PC-3 (cell line): ENCODE measurements around the gene EPM2A. TPM values are rescaled to one million over a fixed set of nuclear protein-coding genes. Genes with fewer than 3 reads are reported as not detected.
"Not testable (repeated sequence)": the region's sequence is repeated elsewhere in the genome, so short reads cannot be mapped to it uniquely, and the experiment has no call there.

Experiments
- ATAC-seq: fragments of 200-7000 bp; cut with Tn5 transposase; 2 replicates; pipeline ENCODE4 v1.9.1; 2020; ENCODE audit warnings: mild to moderate bottlenecking, moderate library complexity
- BruUV-seq: library from RNA; stranded (reverse); fragments of 400-500 nt; replicated peaks from 2 replicates; lab custom pipeline; 2021; lab: Mats Ljungman, UMichigan
- CTCF ChIA-PET: fragments of 300-600 bp; sonication (Branson Sonifier 250); formaldehyde crosslinking; loops from one replicate; lab custom pipeline; 2022; ENCODE audit warnings: antibody characterized with exemption; lab: Charles Lee
- POLR2A ChIA-PET: fragments of 300-600 bp; sonication (Branson Sonifier 250); formaldehyde crosslinking; loops from one replicate; lab custom pipeline; 2022; ENCODE audit warnings: antibody characterized with exemption; ENCODE audit not compliant: unreplicated experiment; lab: Charles Lee
- DNase-seq: peaks from one replicate; pipeline ENCODE4 v3.0.0-alpha.2; 2015
- H2AFZ ChIP-seq: fragments of 300-600 bp; sonication (generic); 2 replicates; pipeline ENCODE4 v1.6.0; 2016; ENCODE audit warnings: antibody characterized with exemption, low read length
- H3F3A ChIP-seq: fragments of 300-600 bp; sonication (generic); one replicate; pipeline ENCODE4 v1.6.0; 2017; ENCODE audit warnings: antibody characterized with exemption, low read length, control low read depth, mild to moderate bottlenecking; ENCODE audit not compliant: unreplicated experiment
- H3K27ac ChIP-seq: fragments of 300-600 bp; sonication (generic); 2 replicates; pipeline ENCODE4 v1.5.1; 2016; ENCODE audit warnings: mild to moderate bottlenecking, low read length
- H3K27me3 ChIP-seq: fragments of 300-600 bp; sonication (generic); 2 replicates; pipeline ENCODE4 v1.6.1; 2016; ENCODE audit warnings: low read length, mixed read lengths
- H3K36me3 ChIP-seq: fragments of 300-600 bp; sonication (generic); 2 replicates; pipeline ENCODE4 v1.6.1; 2016; ENCODE audit warnings: low read depth, mixed run types, low read length, mixed read lengths
- H3K4me1 ChIP-seq: fragments of 300-600 bp; sonication (generic); 2 replicates; pipeline ENCODE4 v1.5.1; 2016; ENCODE audit warnings: low read length; ENCODE audit not compliant: insufficient read depth
- H3K4me2 ChIP-seq: fragments of 300-600 bp; sonication (generic); 2 replicates; pipeline ENCODE4 v1.6.0; 2016; ENCODE audit warnings: low read length
- H3K4me3 ChIP-seq: fragments of 300-600 bp; sonication (generic); 2 replicates; pipeline ENCODE4 v1.5.1; 2016; ENCODE audit warnings: mild to moderate bottlenecking, low read length, mixed read lengths
- H3K79me2 ChIP-seq: fragments of 300-600 bp; sonication (generic); 2 replicates; pipeline ENCODE4 v1.6.1; 2017; ENCODE audit warnings: low read length, mixed read lengths
- H3K9ac ChIP-seq: fragments of 300-600 bp; sonication (generic); 2 replicates; pipeline ENCODE4 v1.6.0; 2016; ENCODE audit warnings: mild to moderate bottlenecking, low read length
- H3K9me2 ChIP-seq: fragments of 300-600 bp; sonication (generic); replicated peaks from 2 replicates; pipeline ENCODE4 v1.6.1; 2016; ENCODE audit warnings: mixed run types, low read length, mixed read lengths
- H3K9me3 ChIP-seq: fragments of 300-600 bp; sonication (generic); 2 replicates; pipeline ENCODE4 v1.6.1; 2016; ENCODE audit warnings: low read length, mixed read lengths
- H4K20me1 ChIP-seq: fragments of 300-600 bp; sonication (generic); 2 replicates; pipeline ENCODE4 v1.6.1; 2016; ENCODE audit warnings: low read length, mixed read lengths
- CTCF ChIP-seq: fragments of 300-600 bp; sonication (generic); conservative IDR thresholded peaks from 2 replicates; pipeline ENCODE4 v1.5.1; 2017; ENCODE audit warnings: antibody characterized with exemption, low read depth, mild to moderate bottlenecking, low read length
- EZH2 ChIP-seq: fragments of 300-600 bp; sonication (generic); IDR thresholded peaks from one replicate; pipeline ENCODE4 v1.6.1; 2017; ENCODE audit warnings: antibody characterized with exemption, mild to moderate bottlenecking, low read length; ENCODE audit not compliant: unreplicated experiment
- EZH2phosphoT487 ChIP-seq: fragments of 300-600 bp; sonication (generic); IDR thresholded peaks from 2 replicates; pipeline ENCODE4 v1.6.1; 2018; ENCODE audit warnings: mild to moderate bottlenecking, antibody characterized with exemption, low read length, borderline replicate concordance
- intact Hi-C: fragments of 100-400 bp; cut with micrococcal nuclease; formaldehyde crosslinking; loops from 2 replicates; pipeline ENCODE4 v1.9.0; 2023
- total RNA-seq: library from RNA; depleted of rRNA; stranded (reverse); fragments of >200 nt; gene quantifications from 2 replicates; pipeline ENCODE4 v1.2.3, GENCODE V29; 2014

EPM2A gene
- total RNA-seq, 1 experiment from 2014 or later, result 2.9 TPM

GRCh38 chr6:145699462-145699861, 35.9 kb downstream of the EPM2A start:
- H3K9me3 ChIP-seq, result no peaks in the 10 kb centered on the region
- H3K4me3 ChIP-seq, result no peak overlapping the region
- H3K4me2 ChIP-seq, result peak overlapping the region; percentile 22
- H3K79me2 ChIP-seq, result no peaks in the 10 kb centered on the region
- DNase-seq (peak; percentile 65), ATAC-seq (peak; percentile 96)
- H3K4me1 ChIP-seq, result peaks cover 17% of the 10 kb centered on the region
- no peak overlapping the region for H3K9ac ChIP-seq
- no peaks in the 10 kb centered on the region for H3F3A ChIP-seq
- peak overlapping the region; percentile 17; the same call in 1 of the 2 replicates for H3K27ac ChIP-seq
- no peak overlapping the region for H2AFZ ChIP-seq
- no peaks in the 10 kb centered on the region for H3K9me2 ChIP-seq
- ChIA-PET CTCF (no interaction called here), POLR2A (no interaction called here)
- intact Hi-C loops, result no loop called here
- BruUV-seq, result no TSS peak
- no peak for TF ChIP-seq EZH2
- no peak for TF ChIP-seq EZH2phosphoT487
- TF ChIP-seq CTCF, result no peak
- H4K20me1 ChIP-seq, result no peaks in the 10 kb centered on the region
- no peaks in the 10 kb centered on the region for H3K27me3 ChIP-seq
- H3K36me3 ChIP-seq, result no peaks in the 10 kb centered on the region

GRCh38 chr6:145697401-145697800, 37.9 kb downstream of the EPM2A start:
- H4K20me1 ChIP-seq, POLR2A ChIA-PET, H3K9me2 ChIP-seq, DNase-seq, H3K27me3 ChIP-seq, H3K4me2 ChIP-seq, H3K27ac ChIP-seq, H3K36me3 ChIP-seq, BruUV-seq, H3K9ac ChIP-seq, H3K79me2 ChIP-seq, H3K4me3 ChIP-seq, intact Hi-C loops, ATAC-seq, H3F3A ChIP-seq, CTCF ChIA-PET, H2AFZ ChIP-seq, H3K9me3 ChIP-seq: not testable (repeated sequence)
- peaks cover 17% of the 10 kb centered on the region for H3K4me1 ChIP-seq

GRCh38 chr6:145694083-145694737, 41.1 kb downstream of the EPM2A start:
- H4K20me1 ChIP-seq, result no peaks in the 10 kb centered on the region
- H3K9me3 ChIP-seq, result no peaks in the 10 kb centered on the region
- BruUV-seq, result no TSS peak
- H3K9me2 ChIP-seq, result no peaks in the 10 kb centered on the region
- peaks cover 9% of the 10 kb centered on the region for H3K4me1 ChIP-seq
- no peak for DNase-seq
- ChIA-PET CTCF (no interaction called here), POLR2A (no interaction called here)
- peaks cover under 1% of the 10 kb centered on the region for H3F3A ChIP-seq
- no peak overlapping the region for H2AFZ ChIP-seq
- intact Hi-C loops, result no loop called here
- H3K27me3 ChIP-seq, result no peaks in the 10 kb centered on the region
- TF ChIP-seq CTCF (no peak), EZH2 (no peak), EZH2phosphoT487 (no peak)
- no peak overlapping the region for H3K27ac ChIP-seq
- H3K36me3 ChIP-seq, result no peaks in the 10 kb centered on the region
- no peak overlapping the region for H3K4me2 ChIP-seq
- ATAC-seq, result no peak
- H3K4me3 ChIP-seq, result no peak overlapping the region
- no peak overlapping the region for H3K9ac ChIP-seq
- no peaks in the 10 kb centered on the region for H3K79me2 ChIP-seq
